H1 (cell line): ENCODE data around the gene CEP85. TPM values are rescaled to one million over a fixed set of nuclear protein-coding genes. Genes with fewer than 3 reads are reported as not detected.
A peak's percentile ranks its signal among the peaks of the same experiment; 100 is the strongest.

Source experiments
- BCL11A ChIP-seq, 2 experiments: IDR thresholded peaks; one replicate each; pipeline ENCODE4 v1.6.1; 2011; ENCODE audit warnings: low read depth in 2 of 2, low read length in 2 of 2, mild to moderate bottlenecking in 2 of 2
- RFX5 ChIP-seq: IDR thresholded peaks from 2 replicates; pipeline ENCODE4 v1.6.1; 2011; ENCODE audit warnings: low read depth, low read length, improper control_type of control experiment, borderline replicate concordance
- RXRA ChIP-seq: IDR thresholded peaks from 2 replicates; pipeline ENCODE4 v1.6.1; 2011; ENCODE audit warnings: low read depth, mild to moderate bottlenecking, low read length, moderate library complexity; ENCODE audit not compliant: insufficient read depth
- SAP30 ChIP-seq: fragments of 300-600 bp; sonication (generic); IDR thresholded peaks from 2 replicates; pipeline ENCODE4 v1.7.1; 2012; ENCODE audit warnings: low read length, moderate library complexity, mild to moderate bottlenecking, inconsistent platforms; ENCODE audit not compliant: insufficient read depth, insufficient replicate concordance
- SIN3A ChIP-seq, 2 experiments: IDR thresholded peaks in 1 of 2; conservative IDR thresholded peaks in 1 of 2; 2 replicates each; pipeline ENCODE4 v1.6.1; 2011 to 2012; ENCODE audit warnings: low read length in 2 of 2, improper control_type of control experiment in 1 of 2, low read depth in 1 of 2, mild to moderate bottlenecking in 1 of 2
- SP1 ChIP-seq: IDR thresholded peaks from 2 replicates; pipeline ENCODE4 v1.6.1; 2011; ENCODE audit warnings: low read depth, low read length
- SP2 ChIP-seq: IDR thresholded peaks from 2 replicates; pipeline ENCODE4 v1.6.1; 2012; ENCODE audit warnings: mild to moderate bottlenecking, low read length, inconsistent platforms
- YY1 ChIP-seq: IDR thresholded peaks from 2 replicates; pipeline ENCODE4 v1.6.1; 2011; ENCODE audit warnings: low read depth, mild to moderate bottlenecking, low read length
- polyA plus RNA-seq, 7 experiments: library from polyadenylated mRNA; depleted of rRNA in 3 of 7; stranded (reverse) in 5 of 7; unstranded in 2 of 7; fragments of >200 nt in 5 of 7; fragments of 200-250 nt in 2 of 7; gene quantifications; 1 replicate in 5 of 7; 2 replicates in 1 of 7; 4 replicates in 1 of 7; pipeline versions ENCODE4 v1.2.1 to v1.2.3, GENCODE V29; 2011 to 2013; ENCODE audit warnings: missing spikeins in 2 of 7, mixed read lengths in 2 of 7
- total RNA-seq: library from RNA; stranded (reverse); fragmentation: NEBNext Ultra II Directional; extraction: Animal tissue kit (Norgen Biotek cat#: 25700); gene quantifications from 2 replicates; pipeline ENCODE4 v1.2.1, GENCODE V29; 2021
- TF ChIP-seq, protein P1 (sequence below): fragments of 300-600 bp; sonication (generic); IDR thresholded peaks from 2 replicates; pipeline ENCODE4 v1.7.1; 2012; ENCODE audit warnings: low read length, moderate library complexity, mild to moderate bottlenecking, inconsistent platforms; ENCODE audit not compliant: insufficient replicate concordance

CEP85 gene
- total and polyA plus RNA-seq, 2 of the 8 experiments (the other 6 are each of a cell fraction or from before 2014, with no cell fraction given), result 40.4 to 43.7 TPM

DNA sequence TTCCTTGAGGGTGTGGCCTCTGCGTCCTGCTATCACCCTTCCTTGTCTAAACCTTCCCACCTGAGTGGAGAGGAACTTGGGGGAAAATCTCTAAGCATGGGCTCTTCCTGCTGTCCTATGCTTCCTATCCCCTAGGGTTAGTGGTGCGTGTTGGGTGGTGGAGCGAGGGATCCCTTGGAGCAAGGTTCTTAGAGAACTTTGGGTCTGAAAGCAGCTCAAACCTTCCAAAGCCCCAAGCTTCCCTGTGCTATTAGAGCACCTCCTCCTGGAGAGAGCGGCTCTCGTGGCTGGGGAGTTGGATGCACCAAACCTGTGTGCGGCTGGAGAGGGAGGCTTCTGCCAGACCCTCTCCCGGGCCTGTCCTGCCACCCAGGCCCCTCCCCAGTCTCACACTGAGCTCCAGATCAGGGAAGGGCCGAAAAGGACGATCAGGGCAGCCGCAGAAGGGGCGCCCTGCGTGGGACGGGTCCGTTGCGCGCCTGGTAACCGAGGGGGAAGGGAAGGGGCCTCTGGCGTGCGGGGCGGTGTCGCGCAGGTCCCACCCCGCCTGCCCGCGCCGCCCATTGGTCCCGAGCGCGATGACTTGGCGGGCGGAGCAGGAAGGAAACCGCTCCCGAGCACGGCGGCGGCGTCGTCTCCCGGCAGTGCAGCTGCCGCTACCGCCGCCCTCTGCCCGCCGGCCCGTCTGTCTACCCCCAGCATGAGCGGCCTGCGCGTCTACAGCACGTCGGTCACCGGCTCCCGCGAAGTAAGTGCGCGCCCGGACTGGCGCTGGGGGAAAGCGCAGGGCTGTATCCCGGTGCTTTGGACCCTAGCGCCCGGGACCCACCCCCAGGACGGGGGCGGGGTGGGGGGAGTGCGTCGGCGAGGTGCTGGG is 45.7 kb downstream of the CEP85 start, which contains the start of gene SH3BGRL3 (continued):
- TF ChIP-seq, protein P1, sequence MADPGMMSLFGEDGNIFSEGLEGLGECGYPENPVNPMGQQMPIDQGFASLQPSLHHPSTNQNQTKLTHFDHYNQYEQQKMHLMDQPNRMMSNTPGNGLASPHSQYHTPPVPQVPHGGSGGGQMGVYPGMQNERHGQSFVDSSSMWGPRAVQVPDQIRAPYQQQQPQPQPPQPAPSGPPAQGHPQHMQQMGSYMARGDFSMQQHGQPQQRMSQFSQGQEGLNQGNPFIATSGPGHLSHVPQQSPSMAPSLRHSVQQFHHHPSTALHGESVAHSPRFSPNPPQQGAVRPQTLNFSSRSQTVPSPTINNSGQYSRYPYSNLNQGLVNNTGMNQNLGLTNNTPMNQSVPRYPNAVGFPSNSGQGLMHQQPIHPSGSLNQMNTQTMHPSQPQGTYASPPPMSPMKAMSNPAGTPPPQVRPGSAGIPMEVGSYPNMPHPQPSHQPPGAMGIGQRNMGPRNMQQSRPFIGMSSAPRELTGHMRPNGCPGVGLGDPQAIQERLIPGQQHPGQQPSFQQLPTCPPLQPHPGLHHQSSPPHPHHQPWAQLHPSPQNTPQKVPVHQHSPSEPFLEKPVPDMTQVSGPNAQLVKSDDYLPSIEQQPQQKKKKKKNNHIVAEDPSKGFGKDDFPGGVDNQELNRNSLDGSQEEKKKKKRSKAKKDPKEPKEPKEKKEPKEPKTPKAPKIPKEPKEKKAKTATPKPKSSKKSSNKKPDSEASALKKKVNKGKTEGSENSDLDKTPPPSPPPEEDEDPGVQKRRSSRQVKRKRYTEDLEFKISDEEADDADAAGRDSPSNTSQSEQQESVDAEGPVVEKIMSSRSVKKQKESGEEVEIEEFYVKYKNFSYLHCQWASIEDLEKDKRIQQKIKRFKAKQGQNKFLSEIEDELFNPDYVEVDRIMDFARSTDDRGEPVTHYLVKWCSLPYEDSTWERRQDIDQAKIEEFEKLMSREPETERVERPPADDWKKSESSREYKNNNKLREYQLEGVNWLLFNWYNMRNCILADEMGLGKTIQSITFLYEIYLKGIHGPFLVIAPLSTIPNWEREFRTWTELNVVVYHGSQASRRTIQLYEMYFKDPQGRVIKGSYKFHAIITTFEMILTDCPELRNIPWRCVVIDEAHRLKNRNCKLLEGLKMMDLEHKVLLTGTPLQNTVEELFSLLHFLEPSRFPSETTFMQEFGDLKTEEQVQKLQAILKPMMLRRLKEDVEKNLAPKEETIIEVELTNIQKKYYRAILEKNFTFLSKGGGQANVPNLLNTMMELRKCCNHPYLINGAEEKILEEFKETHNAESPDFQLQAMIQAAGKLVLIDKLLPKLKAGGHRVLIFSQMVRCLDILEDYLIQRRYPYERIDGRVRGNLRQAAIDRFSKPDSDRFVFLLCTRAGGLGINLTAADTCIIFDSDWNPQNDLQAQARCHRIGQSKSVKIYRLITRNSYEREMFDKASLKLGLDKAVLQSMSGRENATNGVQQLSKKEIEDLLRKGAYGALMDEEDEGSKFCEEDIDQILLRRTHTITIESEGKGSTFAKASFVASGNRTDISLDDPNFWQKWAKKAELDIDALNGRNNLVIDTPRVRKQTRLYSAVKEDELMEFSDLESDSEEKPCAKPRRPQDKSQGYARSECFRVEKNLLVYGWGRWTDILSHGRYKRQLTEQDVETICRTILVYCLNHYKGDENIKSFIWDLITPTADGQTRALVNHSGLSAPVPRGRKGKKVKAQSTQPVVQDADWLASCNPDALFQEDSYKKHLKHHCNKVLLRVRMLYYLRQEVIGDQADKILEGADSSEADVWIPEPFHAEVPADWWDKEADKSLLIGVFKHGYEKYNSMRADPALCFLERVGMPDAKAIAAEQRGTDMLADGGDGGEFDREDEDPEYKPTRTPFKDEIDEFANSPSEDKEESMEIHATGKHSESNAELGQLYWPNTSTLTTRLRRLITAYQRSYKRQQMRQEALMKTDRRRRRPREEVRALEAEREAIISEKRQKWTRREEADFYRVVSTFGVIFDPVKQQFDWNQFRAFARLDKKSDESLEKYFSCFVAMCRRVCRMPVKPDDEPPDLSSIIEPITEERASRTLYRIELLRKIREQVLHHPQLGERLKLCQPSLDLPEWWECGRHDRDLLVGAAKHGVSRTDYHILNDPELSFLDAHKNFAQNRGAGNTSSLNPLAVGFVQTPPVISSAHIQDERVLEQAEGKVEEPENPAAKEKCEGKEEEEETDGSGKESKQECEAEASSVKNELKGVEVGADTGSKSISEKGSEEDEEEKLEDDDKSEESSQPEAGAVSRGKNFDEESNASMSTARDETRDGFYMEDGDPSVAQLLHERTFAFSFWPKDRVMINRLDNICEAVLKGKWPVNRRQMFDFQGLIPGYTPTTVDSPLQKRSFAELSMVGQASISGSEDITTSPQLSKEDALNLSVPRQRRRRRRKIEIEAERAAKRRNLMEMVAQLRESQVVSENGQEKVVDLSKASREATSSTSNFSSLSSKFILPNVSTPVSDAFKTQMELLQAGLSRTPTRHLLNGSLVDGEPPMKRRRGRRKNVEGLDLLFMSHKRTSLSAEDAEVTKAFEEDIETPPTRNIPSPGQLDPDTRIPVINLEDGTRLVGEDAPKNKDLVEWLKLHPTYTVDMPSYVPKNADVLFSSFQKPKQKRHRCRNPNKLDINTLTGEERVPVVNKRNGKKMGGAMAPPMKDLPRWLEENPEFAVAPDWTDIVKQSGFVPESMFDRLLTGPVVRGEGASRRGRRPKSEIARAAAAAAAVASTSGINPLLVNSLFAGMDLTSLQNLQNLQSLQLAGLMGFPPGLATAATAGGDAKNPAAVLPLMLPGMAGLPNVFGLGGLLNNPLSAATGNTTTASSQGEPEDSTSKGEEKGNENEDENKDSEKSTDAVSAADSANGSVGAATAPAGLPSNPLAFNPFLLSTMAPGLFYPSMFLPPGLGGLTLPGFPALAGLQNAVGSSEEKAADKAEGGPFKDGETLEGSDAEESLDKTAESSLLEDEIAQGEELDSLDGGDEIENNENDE, result no peak
- TF ChIP-seq SP1 (no peak), RFX5 (no peak), SAP30 (peak; percentile 64), SP2 (no peak), BCL11A (IDR thresholded peaks at IDR 0.05; ENCODE audit: low read depth in 2 of 2, low read length in 2 of 2) (no peak), YY1 (no peak), SIN3A (conservative IDR thresholded peaks at IDR 0.05 in 1 of 2, IDR thresholded peaks at IDR 0.05 in 1 of 2; ENCODE audit: low read depth in 1 of 2, low read length in 2 of 2) (peak; percentile 32 to 60; a peak in 3 of 4 replicates), RXRA (no peak)
